Vein endothelial cell (primary cell): ENCODE measurements around the gene CAPN9. TPM values are rescaled to one million over a fixed set of nuclear protein-coding genes. Genes with fewer than 3 reads are reported as not detected.
A peak's percentile ranks its signal among the peaks of the same experiment; 100 is the strongest.

Experiments used
- small RNA-seq: library from RNA; depleted of rRNA; stranded (forward); fragments of <200 nt; gene quantifications from one replicate; pipeline ENCODE3, GENCODE V24; 2012
- total RNA-seq: library from RNA; depleted of rRNA; stranded (reverse); fragments of >200 nt; gene quantifications from 2 replicates; pipeline ENCODE4 v1.2.3, GENCODE V29; 2012

CAPN9 gene, protein sequence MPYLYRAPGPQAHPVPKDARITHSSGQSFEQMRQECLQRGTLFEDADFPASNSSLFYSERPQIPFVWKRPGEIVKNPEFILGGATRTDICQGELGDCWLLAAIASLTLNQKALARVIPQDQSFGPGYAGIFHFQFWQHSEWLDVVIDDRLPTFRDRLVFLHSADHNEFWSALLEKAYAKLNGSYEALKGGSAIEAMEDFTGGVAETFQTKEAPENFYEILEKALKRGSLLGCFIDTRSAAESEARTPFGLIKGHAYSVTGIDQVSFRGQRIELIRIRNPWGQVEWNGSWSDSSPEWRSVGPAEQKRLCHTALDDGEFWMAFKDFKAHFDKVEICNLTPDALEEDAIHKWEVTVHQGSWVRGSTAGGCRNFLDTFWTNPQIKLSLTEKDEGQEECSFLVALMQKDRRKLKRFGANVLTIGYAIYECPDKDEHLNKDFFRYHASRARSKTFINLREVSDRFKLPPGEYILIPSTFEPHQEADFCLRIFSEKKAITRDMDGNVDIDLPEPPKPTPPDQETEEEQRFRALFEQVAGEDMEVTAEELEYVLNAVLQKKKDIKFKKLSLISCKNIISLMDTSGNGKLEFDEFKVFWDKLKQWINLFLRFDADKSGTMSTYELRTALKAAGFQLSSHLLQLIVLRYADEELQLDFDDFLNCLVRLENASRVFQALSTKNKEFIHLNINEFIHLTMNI
- total RNA-seq: not detected in 2 replicates

DNA sequence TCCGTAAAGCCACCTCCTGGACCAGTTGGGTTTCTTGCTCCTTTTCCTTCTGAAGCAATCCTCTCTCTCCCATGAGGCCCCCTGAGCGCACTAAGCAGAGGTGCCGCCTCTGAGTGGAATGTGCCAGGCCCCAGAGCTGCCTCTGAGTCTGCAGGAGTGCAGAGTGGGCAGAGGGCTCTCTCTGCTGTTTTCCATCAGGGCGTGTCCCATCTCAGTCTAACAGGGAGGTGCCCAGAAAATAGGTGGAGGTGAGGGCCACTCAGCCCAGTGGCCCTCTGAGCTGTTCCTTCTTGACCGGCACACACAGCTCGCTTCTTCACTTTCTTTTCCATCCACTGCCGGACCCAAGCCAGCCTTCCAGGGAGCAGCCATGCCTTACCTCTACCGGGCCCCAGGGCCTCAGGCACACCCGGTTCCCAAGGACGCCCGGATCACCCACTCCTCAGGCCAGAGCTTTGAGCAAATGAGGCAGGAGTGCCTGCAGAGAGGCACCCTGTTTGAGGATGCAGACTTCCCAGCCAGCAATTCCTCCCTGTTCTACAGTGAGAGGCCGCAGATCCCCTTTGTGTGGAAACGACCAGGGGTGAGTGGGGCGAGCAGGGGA is at the start of gene CAPN9:
TSS of gene CAPN9 (plus strand) at position 262 of the 604 bp plus-strand sequence. CDS start at position 371, 109 bp downstream.

DNA sequence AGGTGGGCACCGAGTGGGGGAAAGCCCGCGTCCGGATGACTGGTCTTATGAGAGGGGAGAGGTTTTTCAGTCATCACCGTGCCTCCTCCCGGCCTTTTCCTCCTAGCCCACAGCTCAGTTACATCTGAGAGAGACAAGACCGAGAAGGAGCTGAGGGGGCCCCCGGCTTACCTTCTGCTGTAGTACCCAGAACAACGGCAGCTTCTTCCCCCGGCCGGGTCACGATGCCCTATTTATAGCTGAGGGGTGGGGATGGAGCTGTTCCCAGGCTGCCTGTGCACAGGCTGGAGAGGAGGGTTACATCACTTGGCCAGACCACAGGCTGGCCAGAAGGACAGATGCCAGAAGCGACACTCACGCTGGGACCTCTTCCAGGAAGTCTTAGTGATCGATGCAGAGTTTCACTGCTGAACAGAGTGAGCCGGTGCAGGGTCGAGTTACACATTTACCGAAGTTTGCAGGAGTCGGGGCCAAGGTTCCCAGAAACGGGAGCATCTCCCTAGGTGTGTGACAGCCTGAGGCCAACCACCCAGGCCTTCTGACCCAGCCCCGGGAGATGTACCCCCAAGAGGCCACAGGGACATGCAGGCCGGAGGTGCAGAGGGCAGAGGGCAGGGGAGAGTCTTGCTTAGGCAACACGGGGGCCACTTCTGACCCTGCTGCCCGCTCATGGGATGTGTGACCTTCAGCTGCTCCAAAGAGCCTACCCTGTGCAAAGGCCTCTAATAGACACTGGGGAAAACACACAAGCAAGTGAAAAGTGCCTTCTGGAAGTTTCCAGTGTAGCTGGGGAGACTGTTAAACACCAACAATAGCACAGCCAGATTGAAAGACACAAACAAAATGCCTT is 33.0 kb upstream of the CAPN9 start, which contains the start of gene AGT:
TSS of gene AGT (minus strand) at position 208 of the 850 bp plus-strand sequence. CDS start 3,299 bp downstream, outside the sequence.

Small RNA genes lying within 50 kb of the gene (small RNA-seq; reads per million reads assigned to genes)
- 0.27 reads per million, percentile 4 among the genes with 10 or more reads in this experiment for gene RNA5SP79

Other genes with a start within 250 kb of the CAPN9 start
- 19.3 and 19.9 TPM in 2 replicates for gene COG2, start 104.9 kb upstream of the CAPN9 start, total RNA-seq
- not detected in 2 replicates for gene AGT, start 33.3 kb upstream of the CAPN9 start, total RNA-seq
- 37.2 and 39.6 TPM in 2 replicates for gene C1orf198, start 121.1 kb downstream of the CAPN9 start, total RNA-seq
- gene TTC13, start 231.5 kb downstream of the CAPN9 start, total RNA-seq: 12.7 and 18.2 TPM in 2 replicates
- gene ARV1, start 231.7 kb downstream of the CAPN9 start, total RNA-seq: 11.7 and 14.4 TPM in 2 replicates